Stimulated activated naive CD8-positive, alpha-beta T cell treated with anti-CD3 and anti-CD28 coated beads, Interleukin-15, Interleukin-2, amounts not matched to agents 100 U/mL and 50 U/mL, for 24 hours (primary cell): ENCODE measurements around the gene PHACTR1.

ENCODE experiments used
- ATAC-seq: fragments of 150-1000 bp; cut with Tn5 transposase; one replicate; pipeline ENCODE4 v1.10.0; 2021
- DNase-seq: peaks from one replicate; pipeline ENCODE4 v3.0.0; 2021

The PHACTR1 gene

DNA sequence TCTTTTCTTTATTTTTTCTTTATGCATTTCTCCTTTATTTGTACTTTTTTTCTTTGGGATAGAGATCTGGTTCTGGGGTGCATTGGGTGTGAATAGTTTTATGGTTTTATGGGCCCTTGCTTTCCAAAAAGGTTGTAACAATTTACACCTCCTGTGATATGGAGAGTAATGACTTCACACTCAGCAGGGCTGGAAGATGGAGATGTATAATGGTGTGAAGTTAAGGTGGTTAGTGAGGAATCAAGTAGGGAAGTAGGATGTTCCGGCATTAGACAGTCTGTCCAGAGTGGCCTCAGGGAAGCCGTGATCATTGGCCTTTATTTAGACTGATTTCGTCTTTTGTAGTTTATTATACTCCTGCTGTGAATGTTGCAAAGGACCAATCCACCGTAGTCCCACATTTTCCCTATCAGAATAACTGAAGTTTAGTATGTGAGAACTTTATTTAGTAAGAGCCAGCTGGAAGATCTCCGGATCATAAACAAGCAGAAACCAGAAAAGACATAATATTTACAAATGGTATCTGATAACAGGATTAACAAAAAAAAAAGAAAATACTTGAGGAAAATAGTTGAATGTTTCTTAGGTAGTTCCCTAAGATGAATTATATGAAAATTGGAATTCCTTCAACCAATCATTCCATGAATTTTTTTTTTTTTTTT lies 356.2 kb downstream of the PHACTR1 start:
- no peak for ATAC-seq
- DNase-seq: no peak

DNA sequence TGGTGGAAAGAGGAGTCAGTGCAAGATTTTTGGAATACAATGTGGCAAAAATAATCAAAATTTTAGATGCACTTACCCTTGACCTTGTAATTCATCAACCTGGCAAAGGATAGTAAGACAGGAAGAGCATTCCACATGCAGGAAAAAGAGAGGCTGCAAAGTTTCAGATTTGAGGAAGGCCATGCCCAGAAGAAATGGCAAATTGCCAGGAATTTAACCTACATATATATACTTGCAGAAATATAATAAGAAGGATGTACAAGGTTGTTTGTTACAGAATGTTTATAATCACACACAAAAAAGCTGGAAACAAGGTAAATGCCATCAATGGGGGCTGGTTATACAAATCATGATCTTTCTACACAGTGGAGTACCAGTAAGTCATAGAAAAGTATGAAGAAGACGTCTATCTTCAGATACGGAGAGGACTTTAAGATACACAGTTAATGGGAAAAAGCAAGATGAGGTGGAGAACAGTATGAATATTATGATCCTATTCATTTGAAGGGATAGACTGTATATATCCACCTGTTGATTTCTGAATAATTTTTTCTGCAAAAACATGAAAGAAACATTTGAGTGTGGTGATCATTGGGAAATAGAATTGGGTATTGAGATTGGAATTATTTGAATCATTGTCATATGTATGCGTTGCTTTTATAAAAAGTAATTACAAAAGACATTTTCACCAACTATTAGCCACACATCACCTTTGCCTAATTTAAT lies 358.0 kb downstream of the PHACTR1 start:
- ATAC-seq: no peak
- DNase-seq: no peak

DNA sequence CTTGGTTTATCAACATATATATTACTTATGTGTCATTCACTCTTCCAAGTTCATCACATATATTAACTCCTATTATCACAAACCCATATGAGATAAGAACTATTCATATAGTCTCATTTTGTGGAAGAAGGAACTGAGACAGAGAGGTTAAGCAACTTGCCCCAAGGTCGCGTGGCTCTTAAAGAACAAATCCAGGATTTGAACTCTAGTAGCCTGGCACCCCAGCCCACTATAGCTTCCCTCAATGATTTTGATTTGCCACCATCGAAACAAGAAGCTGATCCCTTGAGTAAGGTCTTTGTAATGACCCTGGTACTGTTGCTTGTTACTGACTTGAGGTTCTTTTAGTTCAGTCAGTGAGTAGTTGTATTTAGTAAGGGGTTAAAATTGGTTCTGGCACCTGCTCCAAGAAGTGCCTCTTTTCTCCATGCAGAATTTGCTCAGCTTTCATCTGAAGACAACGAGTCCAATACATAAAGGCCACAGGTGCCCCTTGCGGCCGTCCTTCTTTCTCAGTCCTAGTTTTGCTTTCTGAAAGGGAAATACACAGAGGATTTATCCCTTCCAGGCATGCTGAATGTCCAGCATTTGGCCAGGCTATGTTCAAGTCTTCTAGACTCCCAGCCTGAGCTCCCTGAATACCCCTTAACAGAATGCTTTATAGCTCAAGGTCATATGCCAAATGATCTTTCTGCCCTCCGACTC lies 358.7 kb downstream of the PHACTR1 start:
- DNase-seq: no peak
- no peak for ATAC-seq

- ATAC-seq (no peak), DNase-seq (no peak)
Observed at GRCh38 chr6:13076575-13076974, 360.0 kb downstream of the PHACTR1 start.

DNA sequence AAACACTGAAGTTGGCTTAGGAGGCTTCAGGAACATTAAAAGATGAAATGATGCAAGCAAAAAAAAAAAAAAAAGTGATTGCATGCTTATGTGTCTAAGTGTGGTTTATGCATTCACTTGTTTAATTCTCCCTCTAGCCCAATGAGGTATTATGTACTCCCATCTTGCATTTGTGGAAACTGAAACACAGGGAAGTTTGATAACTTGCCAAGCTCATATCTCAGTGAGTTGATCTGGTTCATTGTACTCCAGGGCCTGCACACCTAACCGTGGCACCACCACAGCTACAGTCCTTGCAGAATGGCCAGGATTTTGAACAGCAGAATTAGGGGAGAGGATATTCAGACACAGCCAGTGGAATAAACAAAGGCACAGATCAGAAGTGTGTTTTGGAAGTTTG lies 360.6 kb downstream of the PHACTR1 start:
- no peak for ATAC-seq
- DNase-seq: no peak

GRCh38 chr6:13079096-13079723 lies 362.6 kb downstream of the PHACTR1 start:
- DNase-seq (no peak), ATAC-seq (no peak)

- ATAC-seq: no peak
- no peak for DNase-seq
Observed at GRCh38 chr6:13080462-13081188, 364.1 kb downstream of the PHACTR1 start.

DNA sequence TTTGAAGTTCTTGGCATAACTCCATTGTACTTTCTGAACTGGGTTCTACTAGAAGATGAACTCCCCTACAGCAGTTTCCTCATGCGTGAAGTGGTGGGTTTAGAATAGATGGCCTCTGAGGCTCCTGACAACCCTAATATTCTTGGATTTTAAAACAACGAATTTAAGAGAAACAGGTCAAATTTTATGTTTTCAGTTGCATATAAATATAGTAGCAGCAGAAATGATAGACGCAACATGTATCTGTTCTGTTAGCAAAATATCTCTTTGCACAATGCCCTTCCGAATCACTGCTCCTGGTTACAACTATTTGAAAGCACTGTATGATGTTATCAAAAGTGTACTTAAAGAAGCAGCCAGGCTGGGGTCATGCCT lies 364.6 kb downstream of the PHACTR1 start:
- ATAC-seq: no peak
- no peak for DNase-seq

- ATAC-seq (no peak), DNase-seq (no peak)
Observed at GRCh38 chr6:13089296-13089994, 372.9 kb downstream of the PHACTR1 start.

DNA sequence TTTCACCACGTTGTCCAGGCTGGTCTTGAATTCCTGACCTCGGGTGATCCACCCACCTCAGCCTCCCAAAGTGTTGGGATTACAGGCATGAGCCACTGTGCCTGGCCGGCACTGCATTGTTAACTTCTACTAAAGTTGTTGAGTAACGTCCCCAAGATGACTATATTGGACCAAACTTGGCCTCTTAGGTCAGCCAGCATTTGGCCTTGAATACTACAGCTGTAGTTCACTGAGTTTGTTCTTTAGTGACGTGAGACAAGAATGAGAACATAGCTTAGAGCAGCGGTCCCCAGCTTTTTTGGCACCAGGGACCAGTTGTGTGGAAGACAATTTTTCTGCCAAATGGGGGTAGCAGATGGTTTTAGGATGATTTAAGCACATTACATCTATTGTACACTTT lies 374.6 kb downstream of the PHACTR1 start:
- no peak for ATAC-seq
- DNase-seq: no peak

- DNase-seq: no peak
- no peak for ATAC-seq
Observed at GRCh38 chr6:13094781-13095425, 378.3 kb downstream of the PHACTR1 start.

DNA sequence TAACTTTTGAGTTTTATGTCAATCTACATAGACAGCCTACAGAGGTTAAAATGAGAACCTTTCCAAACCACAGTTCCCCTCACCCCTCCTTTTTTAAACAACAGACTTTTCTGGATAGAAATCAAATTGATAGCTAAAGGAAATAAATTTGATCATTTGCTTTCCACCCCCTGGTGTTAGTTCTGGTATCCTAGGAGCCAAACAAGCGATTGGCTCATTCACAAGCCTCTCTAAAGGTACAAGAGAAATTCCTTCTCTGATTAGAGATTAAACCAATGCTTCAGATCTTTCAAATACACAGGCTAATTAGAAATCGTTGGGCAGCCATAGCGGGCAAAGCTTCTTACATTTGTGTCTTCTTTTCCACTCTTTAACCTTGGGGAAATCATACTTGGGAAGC lies 379.5 kb downstream of the PHACTR1 start:
- no peak for ATAC-seq
- DNase-seq: no peak

DNA sequence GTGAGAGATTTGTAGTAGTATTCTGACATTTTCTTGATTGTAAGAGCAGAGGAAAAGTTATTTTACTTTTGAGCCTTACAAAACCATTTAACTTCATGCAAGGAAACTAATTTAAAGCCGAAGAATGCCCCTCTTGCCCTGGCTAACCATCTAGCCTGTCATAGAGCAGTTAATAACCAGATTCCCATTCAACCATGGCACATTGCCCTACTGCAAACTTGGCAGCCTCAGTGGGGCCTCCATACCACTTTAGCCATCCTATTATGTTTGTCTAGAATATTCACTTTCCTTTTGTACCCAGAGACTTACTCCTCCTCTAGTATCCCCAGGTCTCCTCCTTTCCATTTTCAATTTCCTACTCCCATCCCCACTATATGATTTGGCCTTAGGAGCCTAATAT lies 380.9 kb downstream of the PHACTR1 start:
- ATAC-seq: no peak
- DNase-seq: no peak

- DNase-seq: no peak
- no peak for ATAC-seq
Observed at GRCh38 chr6:13098006-13098405, 381.4 kb downstream of the PHACTR1 start.

DNA sequence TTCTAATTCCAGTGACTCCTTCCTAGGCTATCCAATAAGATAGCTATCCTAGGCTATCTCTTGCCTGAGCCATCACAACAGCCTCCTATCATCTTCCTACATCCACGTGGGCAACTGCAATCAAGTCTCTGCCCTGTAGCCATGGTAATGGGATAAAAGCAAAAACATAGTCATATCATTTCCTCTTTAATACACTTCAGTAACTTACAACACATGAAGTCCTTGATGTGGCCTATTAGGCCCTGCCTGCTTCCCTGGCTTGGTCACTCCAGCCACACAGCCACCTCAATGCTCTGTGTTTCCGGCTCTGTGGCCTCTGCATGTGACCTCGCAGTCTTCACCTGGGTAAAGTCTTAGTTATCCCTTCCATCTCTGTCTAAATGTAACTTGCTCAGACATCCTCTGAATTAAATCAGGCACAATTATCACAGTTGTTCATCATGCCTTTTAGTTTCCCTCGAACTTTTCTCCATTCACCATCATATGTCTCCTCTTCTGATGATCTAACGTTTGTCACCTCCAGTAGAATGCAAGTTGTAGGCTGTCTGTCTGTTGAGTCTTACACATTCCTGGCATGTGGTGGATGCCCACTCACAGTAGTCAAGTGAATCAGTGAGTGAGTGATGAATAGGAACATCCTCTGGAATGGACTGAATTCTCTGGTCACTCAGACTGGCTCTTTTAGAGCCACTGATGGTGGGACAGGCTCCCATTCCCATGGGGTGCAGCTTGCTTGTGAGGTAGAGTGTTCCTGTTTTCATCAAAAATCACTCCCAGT lies 382.4 kb downstream of the PHACTR1 start:
- ATAC-seq (no peak), DNase-seq (no peak)

DNA sequence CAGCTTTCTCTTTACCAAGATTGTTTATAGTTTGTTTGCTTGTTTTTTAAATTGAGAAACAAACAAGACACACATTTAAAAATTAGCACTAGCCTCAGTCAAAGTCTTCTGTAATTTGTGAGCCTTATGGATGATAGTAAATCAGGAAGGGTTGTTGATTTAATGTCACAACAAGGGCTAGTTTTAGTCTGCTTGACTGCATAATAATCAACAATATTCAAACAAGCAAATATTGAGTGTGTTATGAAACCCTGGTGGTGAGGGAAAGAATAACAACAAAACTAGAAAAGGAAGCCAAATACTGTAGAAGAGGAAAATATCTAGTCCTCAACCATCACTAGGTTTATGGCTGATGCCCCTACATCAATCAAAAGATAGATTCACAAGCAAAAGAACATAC lies 383.2 kb downstream of the PHACTR1 start:
- DNase-seq (no peak), ATAC-seq (no peak)

DNA sequence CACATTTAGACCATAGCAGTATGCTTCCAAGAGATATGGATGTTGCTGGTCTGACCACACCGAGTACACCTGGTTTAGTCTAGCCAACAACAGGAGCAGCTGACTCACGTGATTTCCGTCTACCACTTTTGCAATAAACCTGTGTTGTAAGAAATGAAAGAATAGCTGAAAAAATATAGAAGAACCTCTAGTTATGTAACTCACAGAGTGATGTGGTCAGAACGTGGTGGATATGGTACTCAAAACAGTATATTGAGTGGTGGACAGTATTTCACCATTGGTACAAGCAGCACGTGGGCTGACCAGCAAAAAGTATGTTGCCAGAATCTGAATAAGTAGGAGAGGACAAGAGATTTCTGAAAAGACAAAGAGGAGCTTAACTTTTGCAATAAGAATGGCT lies 384.8 kb downstream of the PHACTR1 start:
- no peak for ATAC-seq
- DNase-seq: no peak

DNA sequence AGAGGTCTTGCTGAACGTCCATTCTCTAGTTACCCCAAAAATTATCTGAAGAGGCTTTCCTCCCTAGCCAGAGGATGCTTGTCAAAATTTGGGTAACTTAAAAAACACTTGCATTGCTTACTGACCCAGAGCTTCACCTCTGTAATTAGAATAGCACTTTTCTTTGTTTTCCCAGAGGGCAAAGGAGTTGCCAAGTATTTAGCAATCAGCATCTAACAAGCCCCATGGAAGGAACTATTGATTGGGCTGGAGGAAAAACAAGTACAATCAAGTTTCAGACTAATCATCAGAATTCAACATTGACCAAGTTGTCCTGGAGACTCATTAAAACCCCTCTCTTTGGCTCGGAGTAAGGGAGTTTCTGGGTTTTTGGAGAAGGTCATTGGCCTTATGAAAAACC lies 385.4 kb downstream of the PHACTR1 start:
- no peak for ATAC-seq
- DNase-seq: no peak

DNA sequence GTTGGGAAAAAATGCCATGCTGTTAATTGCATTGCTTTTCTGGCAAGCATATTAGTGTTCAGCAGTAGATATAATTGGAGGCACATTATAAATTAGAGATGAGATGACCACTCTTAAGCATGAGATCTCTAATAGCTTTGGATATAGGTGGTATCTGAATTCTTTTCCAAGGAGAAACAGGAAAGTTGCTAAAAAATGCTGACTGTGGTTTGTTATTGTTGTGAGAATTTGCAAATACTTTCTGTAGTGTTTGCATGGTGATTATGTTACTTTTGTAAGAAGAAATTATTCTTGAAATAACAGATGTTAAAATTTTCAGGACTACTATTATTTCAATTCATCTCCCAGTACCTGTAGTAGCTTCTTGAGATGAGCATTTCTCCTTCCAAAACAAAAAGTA lies 386.6 kb downstream of the PHACTR1 start:
- no peak for ATAC-seq
- DNase-seq: no peak

DNA sequence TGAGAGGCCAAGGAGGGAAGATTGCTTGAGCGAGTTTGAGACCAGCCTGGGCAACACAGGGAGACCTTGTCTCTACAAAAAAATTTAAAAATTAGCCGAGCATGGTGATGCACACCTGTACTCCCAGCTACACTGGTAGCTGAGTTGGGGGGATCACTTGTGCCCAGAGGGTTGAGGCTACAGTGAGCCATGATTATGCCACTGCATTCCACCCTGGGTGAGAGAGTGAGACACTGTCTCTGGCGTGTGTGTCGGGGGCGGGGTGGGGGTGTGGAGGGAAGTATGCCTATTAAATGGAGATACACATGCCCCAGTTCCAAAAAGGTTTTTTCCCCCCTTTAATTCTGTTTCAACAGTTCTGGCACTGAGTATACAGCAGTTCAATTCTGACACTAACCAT lies 388.6 kb downstream of the PHACTR1 start:
- ATAC-seq (no peak), DNase-seq (no peak)
